H1 (cell line): ENCODE results near the gene TTC34. TPM values are rescaled to one million over a fixed set of nuclear protein-coding genes. Genes with fewer than 3 reads are reported as not detected.

Experiments
- CHD1 ChIP-seq: IDR thresholded peaks from 2 replicates; pipeline ENCODE4 v1.6.1; 2012; ENCODE audit warnings: low read depth, low read length, improper control_type of control experiment
- EP300 ChIP-seq, 2 experiments: IDR thresholded peaks; 1 replicate in 1 of 2; 2 replicates in 1 of 2; pipeline ENCODE4 v1.6.1; 2011 to 2012; ENCODE audit warnings: low read depth in 2 of 2, low read length in 2 of 2, mild to moderate bottlenecking in 2 of 2, borderline replicate concordance in 1 of 2, inconsistent platforms in 1 of 2, moderate library complexity in 1 of 2
- RAD21 ChIP-seq, 2 experiments: IDR thresholded peaks in 1 of 2; conservative IDR thresholded peaks in 1 of 2; 2 replicates each; pipeline ENCODE4 v1.6.1; 2011; ENCODE audit warnings: low read depth in 2 of 2, low read length in 2 of 2, improper control_type of control experiment in 1 of 2, inconsistent platforms in 1 of 2, mild to moderate bottlenecking in 1 of 2, moderate library complexity in 1 of 2
- RFX5 ChIP-seq: IDR thresholded peaks from 2 replicates; pipeline ENCODE4 v1.6.1; 2011; ENCODE audit warnings: low read depth, low read length, improper control_type of control experiment, borderline replicate concordance
- SAP30 ChIP-seq: fragments of 300-600 bp; sonication (generic); IDR thresholded peaks from 2 replicates; pipeline ENCODE4 v1.7.1; 2012; ENCODE audit warnings: low read length, moderate library complexity, mild to moderate bottlenecking, inconsistent platforms; ENCODE audit not compliant: insufficient read depth, insufficient replicate concordance
- SP4 ChIP-seq: IDR thresholded peaks from 2 replicates; pipeline ENCODE4 v1.6.1; 2012; ENCODE audit warnings: low read length, inconsistent platforms
- TBP ChIP-seq: IDR thresholded peaks from 2 replicates; pipeline ENCODE4 v1.6.1; 2011; ENCODE audit warnings: low read depth, low read length, improper control_type of control experiment
- polyA plus RNA-seq, 7 experiments: library from polyadenylated mRNA; depleted of rRNA in 3 of 7; stranded (reverse) in 5 of 7; unstranded in 2 of 7; fragments of >200 nt in 5 of 7; fragments of 200-250 nt in 2 of 7; gene quantifications; 1 replicate in 5 of 7; 2 replicates in 1 of 7; 4 replicates in 1 of 7; pipeline versions ENCODE4 v1.2.1 to v1.2.3, GENCODE V29; 2011 to 2013; ENCODE audit warnings: missing spikeins in 2 of 7, mixed read lengths in 2 of 7
- total RNA-seq: library from RNA; stranded (reverse); fragmentation: NEBNext Ultra II Directional; extraction: Animal tissue kit (Norgen Biotek cat#: 25700); gene quantifications from 2 replicates; pipeline ENCODE4 v1.2.1, GENCODE V29; 2021
- TF ChIP-seq, protein P1 (sequence below): IDR thresholded peaks from 2 replicates; pipeline ENCODE4 v1.6.1; 2012; ENCODE audit warnings: low read length, inconsistent platforms
- TF ChIP-seq, protein P2 (sequence below): IDR thresholded peaks from 2 replicates; pipeline ENCODE4 v1.6.1; 2012; ENCODE audit warnings: inconsistent platforms

The TTC34 gene
- total and polyA plus RNA-seq, 2 of the 8 experiments (the other 6 are each of a cell fraction or from before 2014, with no cell fraction given) = 0.23 to 0.50 TPM

DNA sequence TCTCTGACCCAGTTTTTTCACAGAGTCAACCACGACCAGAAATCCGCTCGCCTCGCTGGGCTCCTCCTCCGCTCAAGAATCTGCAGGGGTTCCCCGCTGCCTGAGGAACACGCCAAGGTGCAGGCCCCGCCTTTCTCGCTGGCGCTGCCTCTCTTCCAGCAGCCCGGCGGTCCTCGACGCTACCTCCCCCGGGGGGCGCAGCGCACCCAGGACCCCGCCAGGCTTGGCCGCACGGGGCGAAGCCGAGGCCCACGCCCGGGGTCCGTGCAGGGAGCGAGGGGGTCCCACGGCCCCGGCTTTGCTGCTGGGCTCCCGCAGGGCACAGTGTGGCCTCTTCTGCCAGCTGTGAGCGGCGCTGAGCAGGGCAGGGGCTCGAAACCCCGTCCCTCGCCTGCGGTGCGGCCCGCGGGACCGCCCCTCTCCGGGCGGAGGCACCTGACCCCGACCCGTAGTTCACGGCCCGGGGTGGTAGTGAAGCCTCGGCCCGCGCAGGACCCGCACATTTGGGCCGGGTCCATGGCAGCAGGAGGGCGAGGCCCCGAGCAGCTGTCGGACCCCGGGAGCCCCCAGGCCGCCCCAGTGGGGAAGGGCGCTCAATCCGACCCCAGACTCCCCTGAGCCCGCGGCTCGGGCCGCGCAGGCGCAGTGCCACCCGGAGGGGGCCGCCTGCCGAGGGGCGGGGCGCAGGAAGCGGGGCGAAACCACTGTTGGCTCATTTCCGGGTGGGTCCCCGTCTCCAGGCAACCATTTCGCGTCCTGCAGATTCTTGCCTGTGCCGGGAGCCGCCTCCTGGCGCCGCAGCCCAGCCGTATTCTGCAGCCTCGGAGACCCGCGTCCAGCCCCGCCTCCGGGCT, 158.7 kb downstream of the TTC34 start (continued):
- TF ChIP-seq SAP30 (no peak), TBP (no peak), EP300 (IDR thresholded peaks at IDR 0.05; ENCODE audit: borderline replicate concordance in 1 of 2, low read depth in 2 of 2, low read length in 2 of 2) (peak in 1 of 2 experiments; percentile 72; a peak in 1 of 3 replicates), RAD21 (IDR thresholded peaks at IDR 0.05 in 1 of 2, conservative IDR thresholded peaks at IDR 0.05 in 1 of 2; ENCODE audit: low read depth in 2 of 2, low read length in 2 of 2) (peak in 1 of 2 experiments; percentile 20; a peak in 1 of 4 replicates), SP4 (no peak), RFX5 (no peak), CHD1 (no peak)
- TF ChIP-seq, protein P1, sequence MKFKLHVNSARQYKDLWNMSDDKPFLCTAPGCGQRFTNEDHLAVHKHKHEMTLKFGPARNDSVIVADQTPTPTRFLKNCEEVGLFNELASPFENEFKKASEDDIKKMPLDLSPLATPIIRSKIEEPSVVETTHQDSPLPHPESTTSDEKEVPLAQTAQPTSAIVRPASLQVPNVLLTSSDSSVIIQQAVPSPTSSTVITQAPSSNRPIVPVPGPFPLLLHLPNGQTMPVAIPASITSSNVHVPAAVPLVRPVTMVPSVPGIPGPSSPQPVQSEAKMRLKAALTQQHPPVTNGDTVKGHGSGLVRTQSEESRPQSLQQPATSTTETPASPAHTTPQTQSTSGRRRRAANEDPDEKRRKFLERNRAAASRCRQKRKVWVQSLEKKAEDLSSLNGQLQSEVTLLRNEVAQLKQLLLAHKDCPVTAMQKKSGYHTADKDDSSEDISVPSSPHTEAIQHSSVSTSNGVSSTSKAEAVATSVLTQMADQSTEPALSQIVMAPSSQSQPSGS = no peak
- TF ChIP-seq, protein P2, sequence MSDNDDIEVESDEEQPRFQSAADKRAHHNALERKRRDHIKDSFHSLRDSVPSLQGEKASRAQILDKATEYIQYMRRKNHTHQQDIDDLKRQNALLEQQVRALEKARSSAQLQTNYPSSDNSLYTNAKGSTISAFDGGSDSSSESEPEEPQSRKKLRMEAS = 0 out of 2 replicates have a peak, but pooled peaks have one; percentile 23
